ENCODE measurements around the gene SCUBE1. TPM values are rescaled to one million over a fixed set of nuclear protein-coding genes. Genes with fewer than 3 reads are reported as not detected.

Gene SCUBE1
- total RNA-seq, 1 experiment from 2014 or later: not detected

GRCh38 chr22:43330178-43331068, 12.7 kb downstream of the SCUBE1 start:
- in situ Hi-C loops (cut with HindIII; ENCODE audit: low pct_unique_long_range_greater_than_20kb, low sequenced_read_pairs): no loop called here
- DNase-seq (ENCODE audit: low read depth, low spot score): no peak
- Histone ChIP-seq H3K9me3 (ENCODE audit: control insufficient read depth, insufficient read depth, low read depth, low read length) (no peaks in the 10 kb centered on the region), H3K4me3 (ENCODE audit: low read depth in 2 of 2, low read length in 2 of 2) (no peak overlapping the region), H3K36me3 (ENCODE audit: control insufficient read depth, insufficient read depth, low read length) (no peaks in the 10 kb centered on the region), H3K27me3 (ENCODE audit: control insufficient read depth, insufficient read depth, low read length) (no peaks in the 10 kb centered on the region), H3K4me1 (ENCODE audit: control insufficient read depth, insufficient read depth, low read length) (no peaks in the 10 kb centered on the region), H3K27ac (ENCODE audit: low read length) (no peak overlapping the region)
- no TSS peak for BruUV-seq (replicated peaks)
- POLR2A ChIA-PET: no interaction called here
- intact Hi-C loops (cut with micrococcal nuclease; ENCODE audit: unreplicated experiment): no loop called here
- no peak for TF ChIP-seq POLR2AphosphoS5 (IDR thresholded peaks at IDR 0.05; ENCODE audit: low read depth, low read length)
- no peak for TF ChIP-seq TCF7L2 (IDR thresholded peaks at IDR 0.05; ENCODE audit: low read depth, low read length)
- no peak for TF ChIP-seq REST (IDR thresholded peaks at IDR 0.05; ENCODE audit: insufficient read depth in 1 of 2, low read depth in 2 of 2, low read length in 1 of 2)
- no peak for TF ChIP-seq SIN3A (IDR thresholded peaks at IDR 0.05; ENCODE audit: borderline replicate concordance, insufficient read depth, low read depth, low read length)
- no peak for TF ChIP-seq CTCF (IDR thresholded peaks at IDR 0.05)
- CTCF ChIA-PET: no interaction called here
- ATAC-seq: no peak

GRCh38 chr22:43329061-43329460, 14.1 kb downstream of the SCUBE1 start:
- ChIA-PET POLR2A (no interaction called here), CTCF (no interaction called here)
- in situ Hi-C loops (cut with HindIII; ENCODE audit: low pct_unique_long_range_greater_than_20kb, low sequenced_read_pairs): no loop called here
- Histone ChIP-seq H3K9me3 (ENCODE audit: control insufficient read depth, insufficient read depth, low read depth, low read length) (no peaks in the 10 kb centered on the region), H3K4me3 (ENCODE audit: low read depth in 2 of 2, low read length in 2 of 2) (no peak overlapping the region), H3K27me3 (ENCODE audit: control insufficient read depth, insufficient read depth, low read length) (no peaks in the 10 kb centered on the region; the same call in 1 of the 2 replicates), H3K27ac (ENCODE audit: low read length) (no peak overlapping the region), H3K4me1 (ENCODE audit: control insufficient read depth, insufficient read depth, low read length) (no peaks in the 10 kb centered on the region), H3K36me3 (ENCODE audit: control insufficient read depth, insufficient read depth, low read length) (no peaks in the 10 kb centered on the region)
- ATAC-seq (no peak), DNase-seq (ENCODE audit: low read depth, low spot score) (no peak)
- TF ChIP-seq POLR2AphosphoS5 (IDR thresholded peaks at IDR 0.05; ENCODE audit: low read depth, low read length): no peak
- TF ChIP-seq REST (IDR thresholded peaks at IDR 0.05; ENCODE audit: insufficient read depth in 1 of 2, low read depth in 2 of 2, low read length in 1 of 2): no peak
- TF ChIP-seq TCF7L2 (IDR thresholded peaks at IDR 0.05; ENCODE audit: low read depth, low read length): no peak
- no peak for TF ChIP-seq CTCF (IDR thresholded peaks at IDR 0.05)
- no peak for TF ChIP-seq SIN3A (IDR thresholded peaks at IDR 0.05; ENCODE audit: borderline replicate concordance, insufficient read depth, low read depth, low read length)
- intact Hi-C loops (cut with micrococcal nuclease; ENCODE audit: unreplicated experiment): no loop called here
- no TSS peak for BruUV-seq (replicated peaks)
